Tibial nerve (tissue), 4 donors: ENCODE measurements around the gene UBE2O. TPM values are rescaled to one million over a fixed set of nuclear protein-coding genes. Genes with fewer than 3 reads are reported as not detected.

ENCODE experiments used
- DNase-seq, 2 donors: peaks; one replicate each; pipeline ENCODE4 v3.0.0-alpha.2; 2019; ENCODE audit warnings: low spot score in 2 of 2
- H3K27ac ChIP-seq, 4 donors: fragments of 200-600 bp; sonication (generic) in 3 of 4; one replicate each; pipeline ENCODE4 v1.5.1; 2017 to 2019; ENCODE audit warnings: mild to moderate bottlenecking in 1 of 4
- H3K27me3 ChIP-seq, 2 donors: fragments of 200-600 bp; sonication (generic) in 1 of 2; one replicate each; pipeline versions ENCODE4 v1.5.1 to v1.6.0; 2017 to 2019
- H3K36me3 ChIP-seq, 3 donors: fragments of 200-600 bp; sonication (generic); one replicate each; pipeline ENCODE4 v1.5.1; 2018 to 2019
- H3K4me1 ChIP-seq, 4 donors: fragments of 200-600 bp; sonication (generic) in 3 of 4; one replicate each; pipeline ENCODE4 v1.5.1; 2017 to 2019
- H3K4me3 ChIP-seq, 4 donors: fragments of 200-600 bp; sonication (generic) in 3 of 4; one replicate each; pipeline ENCODE4 v1.5.1; 2017 to 2019; ENCODE audit warnings: mild to moderate bottlenecking in 1 of 4, moderate library complexity in 1 of 4
- H3K9me3 ChIP-seq, 4 donors: fragments of 200-600 bp; sonication (generic) in 3 of 4; one replicate each; pipeline ENCODE4 v1.5.1; 2017 to 2019
- CTCF ChIP-seq, 5 experiments: fragments of 200-600 bp in 3 of 5; fragments of 450-650 bp in 2 of 5; sonication (generic) in 3 of 5; IDR thresholded peaks; one replicate each; pipeline ENCODE4 v1.5.1; 2016 to 2019; ENCODE audit warnings: antibody characterized with exemption in 5 of 5, mild to moderate bottlenecking in 3 of 5, moderate library complexity in 2 of 5
- EP300 ChIP-seq, 2 donors: sonication (generic); formaldehyde crosslinking; IDR thresholded peaks; one replicate each; pipeline ENCODE4 v1.6.1; 2017; ENCODE audit warnings: antibody characterized with exemption in 2 of 2, mild to moderate bottlenecking in 1 of 2
- POLR2A ChIP-seq, 2 donors: fragments of 450-650 bp; IDR thresholded peaks; one replicate each; pipeline ENCODE4 v1.6.1; 2017; ENCODE audit warnings: antibody characterized with exemption in 2 of 2, mild to moderate bottlenecking in 2 of 2, moderate library complexity in 2 of 2
- WGBS, 2 donors: methylation state at CpG; one replicate each; pipeline ENCODE4 v1.1.5; 2018; 5-methylcytosine and 5-hydroxymethylcytosine counted together
- total RNA-seq, 4 donors: library from RNA; depleted of rRNA; stranded (reverse); fragments of >200 nt; gene quantifications; one replicate each; pipeline ENCODE4 v1.1.0, GENCODE V29; 2016

The UBE2O gene
- total RNA-seq, 4 donors from 2014 or later, result 16.0 to 38.7 (median 20.7) TPM

- WGBS, 2 donors, result 93 to 95% methylated on average over 9 of the region's 9 CpGs
- no peak for DNase-seq
- Histone ChIP-seq H3K27ac (no peak overlapping the region), H3K9me3 (no peaks in the 10 kb centered on the region), H3K4me3 (no peak overlapping the region), H3K27me3 (no peaks in the 10 kb centered on the region), H3K4me1 (peaks cover 0 to 17% (median 0%) of the 10 kb centered on the region in 4 donors), H3K36me3 (no peaks in the 10 kb centered on the region)
- TF ChIP-seq EP300 (IDR thresholded peaks at IDR 0.05), result no peak
- no peak for TF ChIP-seq POLR2A (IDR thresholded peaks at IDR 0.05)
- TF ChIP-seq CTCF (IDR thresholded peaks at IDR 0.05), result no peak
These were observed 19.3 kb downstream of the UBE2O start for GRCh38 chr17:76433693-76434092.

- TF ChIP-seq EP300 (IDR thresholded peaks at IDR 0.05) (no peak), POLR2A (IDR thresholded peaks at IDR 0.05) (no peak), CTCF (IDR thresholded peaks at IDR 0.05) (peak in 2 of 5 experiments; percentile 19 to 21)
- no peak for DNase-seq
- H3K36me3 ChIP-seq, result no peaks in the 10 kb centered on the region
- WGBS, 2 donors, result 74 to 86% methylated on average over 3 of the region's 3 CpGs
- H3K9me3 ChIP-seq, result no peaks in the 10 kb centered on the region
- no peaks in the 10 kb centered on the region for H3K27me3 ChIP-seq
- H3K27ac ChIP-seq, result no peak overlapping the region
- peaks cover 0 to 20% (median under 1%) of the 10 kb centered on the region in 4 donors for H3K4me1 ChIP-seq
- no peak overlapping the region for H3K4me3 ChIP-seq
These were observed 20.1 kb downstream of the UBE2O start for GRCh38 chr17:76432712-76433336.

GRCh38 chr17:76432004-76432403, 20.9 kb downstream of the UBE2O start:
- H3K4me3 ChIP-seq, result no peak overlapping the region
- H3K4me1 ChIP-seq, result peaks cover 0 to 28% (median 4%) of the 10 kb centered on the region in 4 donors
- DNase-seq, result no peak
- TF ChIP-seq CTCF (IDR thresholded peaks at IDR 0.05), result no peak
- H3K27ac ChIP-seq, result peak overlapping the region in 1 of 4 donors; percentile 4
- H3K9me3 ChIP-seq, result no peaks in the 10 kb centered on the region
- H3K36me3 ChIP-seq, result no peaks in the 10 kb centered on the region
- no peaks in the 10 kb centered on the region for H3K27me3 ChIP-seq
- 60 to 64% methylated on average over 6 of the region's 6 CpGs for WGBS, 2 donors

- no peak overlapping the region for H3K4me3 ChIP-seq
- TF ChIP-seq POLR2A (IDR thresholded peaks at IDR 0.05), result no peak
- TF ChIP-seq EP300 (IDR thresholded peaks at IDR 0.05), result no peak
- no peak for TF ChIP-seq CTCF (IDR thresholded peaks at IDR 0.05)
- WGBS, 2 donors, result 71 to 78% methylated on average over 2 of the region's 2 CpGs
- H3K27ac ChIP-seq, result peak overlapping the region in 1 of 4 donors; percentile 4
- DNase-seq, result no peak
- H3K9me3 ChIP-seq, result no peaks in the 10 kb centered on the region
- no peaks in the 10 kb centered on the region for H3K27me3 ChIP-seq
- H3K36me3 ChIP-seq, result no peaks in the 10 kb centered on the region
- peaks cover 0 to 33% (median 4%) of the 10 kb centered on the region in 4 donors for H3K4me1 ChIP-seq
These were observed 21.4 kb downstream of the UBE2O start for GRCh38 chr17:76431509-76431908.

GRCh38 chr17:76428511-76428910, 24.4 kb downstream of the UBE2O start:
- Histone ChIP-seq H3K27ac (no peak overlapping the region), H3K36me3 (no peaks in the 10 kb centered on the region), H3K9me3 (no peaks in the 10 kb centered on the region), H3K4me1 (peaks cover 0 to 33% (median 4%) of the 10 kb centered on the region in 4 donors), H3K4me3 (no peak overlapping the region), H3K27me3 (no peaks in the 10 kb centered on the region)
- TF ChIP-seq CTCF (IDR thresholded peaks at IDR 0.05) (no peak), POLR2A (IDR thresholded peaks at IDR 0.05) (no peak), EP300 (IDR thresholded peaks at IDR 0.05) (no peak)
- 73 to 91% methylated on average over 1 of the region's 1 CpG for WGBS, 2 donors
- DNase-seq, result no peak
